H9 (cell line): ENCODE data around the gene SPPL3. TPM values are rescaled to one million over a fixed set of nuclear protein-coding genes. Genes with fewer than 3 reads are reported as not detected.

Source experiments
- DNase-seq: peaks from one replicate; pipeline ENCODE4 v3.0.0-alpha.2; 2017
- H2AFZ ChIP-seq: one replicate; pipeline ENCODE4 v1.6.1; 2013; ENCODE audit warnings: mild to moderate bottlenecking, low read length, control low read depth, moderate library complexity
- H2AK5ac ChIP-seq: 2 replicates; pipeline ENCODE4 v1.6.1; 2013; ENCODE audit warnings: low read length, control low read depth, mixed read lengths; ENCODE audit not compliant: insufficient read length
- H2BK120ac ChIP-seq: one replicate; pipeline ENCODE4 v1.6.1; 2013; ENCODE audit warnings: low read depth, mild to moderate bottlenecking, low read length, control low read depth, inconsistent platforms; ENCODE audit not compliant: poor library complexity, severe bottlenecking
- H2BK12ac ChIP-seq: 2 replicates; pipeline ENCODE4 v1.6.1; 2013; ENCODE audit warnings: low read length, control low read depth, mixed read lengths, low read depth; ENCODE audit not compliant: insufficient read length
- H2BK15ac ChIP-seq: 2 replicates; pipeline ENCODE4 v1.6.1; 2013; ENCODE audit warnings: low read depth, low read length, control low read depth
- H2BK20ac ChIP-seq: one replicate; pipeline ENCODE4 v1.6.1; 2013; ENCODE audit warnings: low read depth, mild to moderate bottlenecking, low read length, control low read depth, inconsistent platforms; ENCODE audit not compliant: poor library complexity, severe bottlenecking
- H2BK5ac ChIP-seq: 2 replicates; pipeline ENCODE4 v1.6.1; 2013; ENCODE audit warnings: low read length, control low read depth, mixed read lengths; ENCODE audit not compliant: insufficient read length
- H3K14ac ChIP-seq: 2 replicates; pipeline ENCODE4 v1.6.1; 2013; ENCODE audit warnings: low read length, control low read depth; ENCODE audit not compliant: insufficient read depth
- H3K18ac ChIP-seq: 2 replicates; pipeline ENCODE4 v1.6.1; 2013; ENCODE audit warnings: low read depth, mild to moderate bottlenecking, mixed read lengths, low read length, control low read depth; ENCODE audit not compliant: insufficient read length
- H3K23ac ChIP-seq: 2 replicates; pipeline ENCODE4 v1.6.1; 2013; ENCODE audit warnings: low read length, control low read depth, mixed read lengths, low read depth; ENCODE audit not compliant: insufficient read length
- H3K23me2 ChIP-seq: 2 replicates; pipeline ENCODE4 v1.6.1; 2013; ENCODE audit warnings: low read depth, mild to moderate bottlenecking, mixed read lengths, low read length, control low read depth; ENCODE audit not compliant: insufficient read length, poor library complexity, severe bottlenecking
- H3K27ac ChIP-seq: 2 replicates; pipeline ENCODE4 v1.5.1; 2013; ENCODE audit warnings: low read length, control low read depth, mixed read lengths, low read depth; ENCODE audit not compliant: insufficient read length
- H3K27me3 ChIP-seq: 2 replicates; pipeline ENCODE4 v1.6.1; 2013; ENCODE audit warnings: low read length, control low read depth, inconsistent platforms; ENCODE audit not compliant: insufficient read depth
- H3K4ac ChIP-seq: 2 replicates; pipeline ENCODE4 v1.6.1; 2013; ENCODE audit warnings: low read depth, mild to moderate bottlenecking, control low read depth, inconsistent platforms, low read length, moderate library complexity
- H3K4me1 ChIP-seq: 2 replicates; pipeline ENCODE4 v1.6.1; 2013; ENCODE audit warnings: low read length, control low read depth, inconsistent platforms; ENCODE audit not compliant: insufficient read depth
- H3K4me2 ChIP-seq: 2 replicates; pipeline ENCODE4 v1.6.1; 2013; ENCODE audit warnings: low read length, control low read depth, mixed read lengths; ENCODE audit not compliant: insufficient read length, insufficient read depth
- H3K56ac ChIP-seq: 2 replicates; pipeline ENCODE4 v1.6.1; 2013; ENCODE audit warnings: low read depth, mild to moderate bottlenecking, mixed read lengths, low read length, control low read depth; ENCODE audit not compliant: insufficient read length
- H3K79me1 ChIP-seq: 2 replicates; pipeline ENCODE4 v1.6.1; 2013; ENCODE audit warnings: low read depth, mild to moderate bottlenecking, moderate library complexity, low read length, control low read depth, inconsistent platforms; ENCODE audit not compliant: insufficient read depth, poor library complexity, severe bottlenecking
- H3K79me2 ChIP-seq: 2 replicates; pipeline ENCODE4 v1.6.1; 2013; ENCODE audit warnings: low read length, control low read depth, inconsistent platforms; ENCODE audit not compliant: insufficient read depth
- H3K9ac ChIP-seq: 2 replicates; pipeline ENCODE4 v1.6.1; 2013; ENCODE audit warnings: low read length, control low read depth, mixed read lengths; ENCODE audit not compliant: insufficient read length; ENCODE audit errors: extremely low read depth
- H3K9me3 ChIP-seq: one replicate; pipeline ENCODE4 v1.6.1; 2013; ENCODE audit warnings: low read depth, low read length, inconsistent platforms; ENCODE audit not compliant: control insufficient read depth
- H3T11ph ChIP-seq: one replicate; pipeline ENCODE4 v1.6.1; 2013; ENCODE audit warnings: mild to moderate bottlenecking, low read length, control low read depth, inconsistent platforms
- H4K20me1 ChIP-seq: one replicate; pipeline ENCODE4 v1.6.1; 2013; ENCODE audit not compliant: control insufficient read depth, insufficient read length, insufficient read depth
- H4K5ac ChIP-seq: 2 replicates; pipeline ENCODE4 v1.6.1; 2013; ENCODE audit warnings: low read depth, mild to moderate bottlenecking, mixed read lengths, low read length, control low read depth; ENCODE audit not compliant: insufficient read length
- H4K8ac ChIP-seq: replicated peaks from 2 replicates; pipeline ENCODE4 v1.6.1; 2013; ENCODE audit warnings: low read length, control low read depth, mixed read lengths, low read depth; ENCODE audit not compliant: insufficient read length
- H4K91ac ChIP-seq: 2 replicates; pipeline ENCODE4 v1.6.1; 2013; ENCODE audit warnings: low read depth, mild to moderate bottlenecking, moderate library complexity, mixed read lengths, low read length, control low read depth; ENCODE audit not compliant: insufficient read length
- H3K27ac Mint-ChIP-seq, 3 experiments: 2 replicates in 2 of 3; 3 replicates in 1 of 3; pipeline ENCODE4 v1.8.0; 2020 to 2021; ENCODE audit warnings: mixed read lengths in 3 of 3, mild to moderate bottlenecking in 1 of 3, moderate library complexity in 1 of 3
- H3K27me3 Mint-ChIP-seq: 2 replicates; pipeline ENCODE4 v1.8.0; 2021; ENCODE audit warnings: low read depth, mild to moderate bottlenecking, moderate library complexity, mixed read lengths
- H3K36me3 Mint-ChIP-seq, 3 experiments: 2 replicates in 2 of 3; 3 replicates in 1 of 3; pipeline ENCODE4 v1.8.0; 2020 to 2021; ENCODE audit warnings: low read depth in 3 of 3, mixed read lengths in 3 of 3; ENCODE audit not compliant: insufficient read depth in 1 of 3
- H3K4me1 Mint-ChIP-seq, 2 experiments: 2 replicates each; pipeline ENCODE4 v1.8.0; 2020; ENCODE audit warnings: mixed read lengths in 2 of 2
- H3K4me3 Mint-ChIP-seq, 2 experiments: 2 replicates in 1 of 2; 3 replicates in 1 of 2; pipeline ENCODE4 v1.8.0; 2020 to 2021; ENCODE audit warnings: mild to moderate bottlenecking in 2 of 2, mixed read lengths in 2 of 2, moderate library complexity in 1 of 2
- H3K9me3 Mint-ChIP-seq, 2 experiments: 2 replicates in 1 of 2; 3 replicates in 1 of 2; pipeline ENCODE4 v1.8.0; 2020; ENCODE audit warnings: mild to moderate bottlenecking in 2 of 2, mixed read lengths in 2 of 2, moderate library complexity in 1 of 2
- CTCF ChIP-seq: fragments of 200-600 bp; sonication (generic); conservative IDR thresholded peaks from 3 replicates; pipeline ENCODE4 v1.8.0; 2021; ENCODE audit warnings: antibody characterized with exemption, mild to moderate bottlenecking
- WGBS: extraction: QIAGEN DNeasy Blood & Tissue Kit; methylation state at CpG from one replicate; pipeline ENCODE4 v1.1.7; 2013; ENCODE audit warnings: missing lambda C conversion rate, low lambda C conversion rate, mixed read lengths; ENCODE audit not compliant: insufficient read length; ENCODE audit errors: extremely low coverage; 5-methylcytosine and 5-hydroxymethylcytosine counted together
- total RNA-seq: library from RNA; stranded (reverse); gene quantifications from 2 replicates; pipeline ENCODE4 v1.2.1, GENCODE V29; 2021

Gene SPPL3
- total RNA-seq, 1 experiment from 2014 or later = 46.3 TPM

- Mint-ChIP-seq H3K27me3 (no peaks in the 10 kb centered on the region), H3K27ac (0 out of 7 replicates have a peak overlapping the region, but pooled peaks of 1 of the 3 experiments have one; percentile 39), H3K9me3 (no peaks in the 10 kb centered on the region), H3K36me3 (peaks cover 3 to 58% (median 21%) of the 10 kb centered on the region in 3 experiments; a peak in 6 of 7 replicates), H3K4me1 (peaks cover 19 to 20% of the 10 kb centered on the region in 2 experiments), H3K4me3 (no peak overlapping the region)
- TF ChIP-seq CTCF = no peak
- Histone ChIP-seq H3K27me3 (no peaks in the 10 kb centered on the region), H2AK5ac (no peak overlapping the region), H3K14ac (no peak overlapping the region), H3K9me3 (no peaks in the 10 kb centered on the region), H3K4me1 (peaks cover 2% of the 10 kb centered on the region; the same call in 1 of the 2 replicates), H3K27ac (no peak overlapping the region), H3K23ac (no peak overlapping the region), H2AFZ (no peak overlapping the region), H3K79me2 (no peaks in the 10 kb centered on the region), H4K8ac (no peak overlapping the region), H3K18ac (no peak overlapping the region), H2BK15ac (no peak overlapping the region), H3K9ac (no peak overlapping the region), H2BK12ac (no peak overlapping the region), H3K23me2 (no peaks in the 10 kb centered on the region), H3K4me2 (no peak overlapping the region), H4K5ac (no peak overlapping the region), H2BK20ac (no peak overlapping the region), H3K4ac (no peak overlapping the region), H3T11ph (no peak overlapping the region), H2BK5ac (no peak overlapping the region), H2BK120ac (no peak overlapping the region), H4K20me1 (no peaks in the 10 kb centered on the region), H4K91ac (no peak overlapping the region), H3K56ac (no peak overlapping the region), H3K79me1 (no peaks in the 10 kb centered on the region)
- WGBS = no CpG with 5 or more reads among the region's 9 CpGs
- DNase-seq = no peak
Measured at GRCh38 chr12:120761519-120761934, 142.6 kb downstream of the SPPL3 start.
